PC-9 (cell line): ENCODE data around the gene MMD. TPM values are rescaled to one million over a fixed set of nuclear protein-coding genes. Genes with fewer than 3 reads are reported as not detected.

Experiments
- BruUV-seq: library from RNA; stranded (reverse); fragments of 400-500 nt; replicated peaks from 2 replicates; lab custom pipeline; 2021; lab: Mats Ljungman, UMichigan
- CTCF ChIA-PET: fragments of 300-600 bp; sonication (Branson Sonifier 250); formaldehyde crosslinking; loops from one replicate; lab custom pipeline; 2022; ENCODE audit warnings: antibody characterized with exemption; lab: Charles Lee
- POLR2A ChIA-PET: fragments of 300-600 bp; sonication (Branson Sonifier 250); formaldehyde crosslinking; loops from one replicate; lab custom pipeline; 2022; ENCODE audit warnings: antibody characterized with exemption; ENCODE audit not compliant: unreplicated experiment; lab: Charles Lee
- DNase-seq, 2 experiments: peaks; one replicate each; pipeline versions ENCODE4 v3.0.0 to v3.0.0-alpha.2; 2015 to 2022; ENCODE audit warnings: mixed read lengths in 1 of 2
- H2AFZ ChIP-seq: fragments of 200-600 bp; sonication (generic); 2 replicates; pipeline ENCODE4 v1.8.1; 2017; ENCODE audit warnings: antibody characterized with exemption
- H3F3A ChIP-seq: fragments of 200-600 bp; sonication (generic); 2 replicates; pipeline ENCODE4 v1.8.1; 2017; ENCODE audit warnings: antibody characterized with exemption, mild to moderate bottlenecking, low read depth; ENCODE audit not compliant: insufficient read depth
- H3K27ac ChIP-seq: fragments of 200-600 bp; sonication (generic); 2 replicates; pipeline ENCODE4 v1.6.1; 2016; ENCODE audit warnings: mixed run types
- H3K27me3 ChIP-seq: fragments of 200-600 bp; sonication (generic); 2 replicates; pipeline ENCODE4 v1.6.1; 2016; ENCODE audit warnings: low read depth, mixed run types; ENCODE audit not compliant: insufficient read depth
- H3K36me3 ChIP-seq: fragments of 200-600 bp; sonication (generic); 2 replicates; pipeline ENCODE4 v1.6.1; 2016; ENCODE audit warnings: low read depth, mixed run types
- H3K4me1 ChIP-seq: fragments of 200-600 bp; sonication (generic); replicated peaks from 2 replicates; pipeline ENCODE4 v1.6.1; 2016; ENCODE audit warnings: mixed run types; ENCODE audit not compliant: insufficient read depth
- H3K4me2 ChIP-seq: fragments of 200-600 bp; sonication (generic); 2 replicates; pipeline ENCODE4 v1.6.1; 2017; ENCODE audit warnings: mixed run types
- H3K4me3 ChIP-seq: fragments of 200-600 bp; sonication (generic); 2 replicates; pipeline ENCODE4 v1.6.1; 2016; ENCODE audit warnings: mixed run types
- H3K79me2 ChIP-seq: fragments of 200-600 bp; sonication (generic); 2 replicates; pipeline ENCODE4 v1.6.1; 2017; ENCODE audit warnings: low read depth, mixed run types
- H3K9me2 ChIP-seq: fragments of 200-600 bp; sonication (generic); 2 replicates; pipeline ENCODE4 v1.8.1; 2017; ENCODE audit warnings: mild to moderate bottlenecking; ENCODE audit not compliant: insufficient read depth
- H3K9me3 ChIP-seq: fragments of 200-600 bp; sonication (generic); 2 replicates; pipeline ENCODE4 v1.8.1; 2016; ENCODE audit warnings: low read depth; ENCODE audit not compliant: insufficient read depth
- H4K20me1 ChIP-seq: fragments of 200-600 bp; sonication (generic); 2 replicates; pipeline ENCODE4 v1.8.1; 2017; ENCODE audit not compliant: insufficient read depth
- CTCF ChIP-seq: fragments of 200-600 bp; sonication (generic); conservative IDR thresholded peaks from 2 replicates; pipeline ENCODE4 v1.6.1; 2017; ENCODE audit warnings: mixed run types, antibody characterized with exemption, mild to moderate bottlenecking, moderate library complexity
- EZH2 ChIP-seq: fragments of 200-600 bp; sonication (generic); IDR thresholded peaks from 2 replicates; pipeline ENCODE4 v1.8.0; 2017; ENCODE audit warnings: antibody characterized with exemption, low read depth
- intact Hi-C: fragments of 100-400 bp; cut with micrococcal nuclease; formaldehyde crosslinking; loops from one replicate; pipeline ENCODE4 v1.10.0; 2022; ENCODE audit not compliant: unreplicated experiment
- total RNA-seq: library from RNA; stranded (reverse); gene quantifications from 2 replicates; pipeline ENCODE4 v1.2.3, GENCODE V29; 2021

MMD gene
- total RNA-seq, 1 experiment from 2014 or later, result 7.2 TPM

GRCh38 chr17:55345132-55345531 is 76.5 kb downstream of the MMD start:
- Histone ChIP-seq H3F3A (no peaks in the 10 kb centered on the region), H2AFZ (no peak overlapping the region), H3K4me2 (no peak overlapping the region), H3K4me3 (no peak overlapping the region), H3K27ac (no peak overlapping the region), H3K27me3 (peaks cover 8% of the 10 kb centered on the region; the same call in 1 of the 2 replicates), H4K20me1 (no peaks in the 10 kb centered on the region), H3K79me2 (no peaks in the 10 kb centered on the region), H3K36me3 (no peaks in the 10 kb centered on the region), H3K4me1 (no peaks in the 10 kb centered on the region), H3K9me2 (no peaks in the 10 kb centered on the region), H3K9me3 (no peaks in the 10 kb centered on the region)
- DNase-seq, result no peak
- intact Hi-C loops, result no loop called here
- POLR2A ChIA-PET, result no interaction called here
- BruUV-seq, result no TSS peak
- no peak for TF ChIP-seq EZH2
- no peak for TF ChIP-seq CTCF
- CTCF ChIA-PET, result no interaction called here

- no peaks in the 10 kb centered on the region for H4K20me1 ChIP-seq
Observed at GRCh38 chr17:55344514-55344997, 77.1 kb downstream of the MMD start.

GRCh38 chr17:55343900-55344513 is 77.6 kb downstream of the MMD start:
- no peak overlapping the region for H3K27ac ChIP-seq
- no peaks in the 10 kb centered on the region for H3K79me2 ChIP-seq
- no peaks in the 10 kb centered on the region for H3K9me2 ChIP-seq
- no peak for DNase-seq
- peaks cover 19% of the 10 kb centered on the region for H3K27me3 ChIP-seq
- H4K20me1 ChIP-seq, result no peaks in the 10 kb centered on the region
- intact Hi-C loops, result no loop called here
- no peaks in the 10 kb centered on the region for H3F3A ChIP-seq
- H3K4me2 ChIP-seq, result no peak overlapping the region
- no peak for TF ChIP-seq EZH2
- TF ChIP-seq CTCF, result no peak
- no peak overlapping the region for H2AFZ ChIP-seq
- no peak overlapping the region for H3K4me3 ChIP-seq
- no peaks in the 10 kb centered on the region for H3K36me3 ChIP-seq
- H3K9me3 ChIP-seq, result no peaks in the 10 kb centered on the region
- no TSS peak for BruUV-seq
- POLR2A ChIA-PET, result no interaction called here
- CTCF ChIA-PET, result no interaction called here
- H3K4me1 ChIP-seq, result no peaks in the 10 kb centered on the region

More at GRCh38 chr17:55344514-55344997, 77.1 kb downstream of the MMD start:
- H3K4me1 ChIP-seq, result no peaks in the 10 kb centered on the region
- H3K9me2 ChIP-seq, result no peaks in the 10 kb centered on the region
- no peak overlapping the region for H3K27ac ChIP-seq
- H3F3A ChIP-seq, result no peaks in the 10 kb centered on the region
- no peak overlapping the region for H3K4me3 ChIP-seq
- POLR2A ChIA-PET, result no interaction called here
- intact Hi-C loops, result no loop called here
- H3K79me2 ChIP-seq, result no peaks in the 10 kb centered on the region
- no TSS peak for BruUV-seq
- DNase-seq, result no peak
- H3K36me3 ChIP-seq, result no peaks in the 10 kb centered on the region
- CTCF ChIA-PET, result no interaction called here
- no peak for TF ChIP-seq EZH2
- no peak for TF ChIP-seq CTCF
- H3K27me3 ChIP-seq, result peaks cover 14% of the 10 kb centered on the region
- no peak overlapping the region for H2AFZ ChIP-seq
- no peaks in the 10 kb centered on the region for H3K9me3 ChIP-seq
- H3K4me2 ChIP-seq, result no peak overlapping the region
